Naive thymus-derived CD8-positive, alpha-beta T cell (primary cell): ENCODE results near the gene CDH20. TPM values are rescaled to one million over a fixed set of nuclear protein-coding genes. Genes with fewer than 3 reads are reported as not detected.

Experiments used
- ATAC-seq, 2 donors: fragments of 150-1000 bp; cut with Tn5 transposase in 1 of 2; sonication (Bioruptor Pico), chemical (Tn5 transposase) in 1 of 2; 1 replicate in 1 of 2; 2 replicates in 1 of 2; pipeline ENCODE4 v1.10.0; 2021; ENCODE audit warnings: mild to moderate bottlenecking in 2 of 2, moderate library complexity in 2 of 2
- POLR2A ChIA-PET: fragments of 350-600 bp; sonication (Branson Sonifier 250); formaldehyde crosslinking; loops from one replicate; lab custom pipeline; 2021; ENCODE audit warnings: antibody characterized with exemption; lab: Charles Lee
- DNase-seq, 10 donors: peaks; one replicate each; pipeline versions ENCODE4 v3.0.0 to v3.0.0-alpha.2; 2020 to 2022
- H3K27ac Mint-ChIP-seq, 10 donors: one replicate each; pipeline ENCODE4 v1.8.0; 2020 to 2022; ENCODE audit warnings: mild to moderate bottlenecking in 10 of 10, mixed read lengths in 10 of 10, moderate library complexity in 4 of 10, inconsistent platforms in 1 of 10
- H3K27me3 Mint-ChIP-seq, 5 donors: one replicate each; pipeline ENCODE4 v1.8.0; 2021 to 2022; ENCODE audit warnings: mixed read lengths in 5 of 5
- H3K36me3 Mint-ChIP-seq, 3 donors: one replicate each; pipeline ENCODE4 v1.8.0; 2020 to 2022; ENCODE audit warnings: mixed read lengths in 3 of 3, mild to moderate bottlenecking in 2 of 3, inconsistent platforms in 1 of 3
- H3K4me1 Mint-ChIP-seq, 4 donors: one replicate each; pipeline ENCODE4 v1.8.0; 2021 to 2022; ENCODE audit warnings: mixed read lengths in 4 of 4
- H3K4me3 Mint-ChIP-seq, 10 donors: one replicate each; pipeline ENCODE4 v1.8.0; 2020 to 2022; ENCODE audit warnings: mild to moderate bottlenecking in 10 of 10, mixed read lengths in 10 of 10, moderate library complexity in 6 of 10, inconsistent platforms in 1 of 10
- H3K9me3 Mint-ChIP-seq, 9 donors: one replicate each; pipeline ENCODE4 v1.8.0; 2020 to 2022; ENCODE audit warnings: mixed read lengths in 9 of 9, mild to moderate bottlenecking in 3 of 9, inconsistent platforms in 1 of 9, moderate library complexity in 1 of 9
- polyA plus RNA-seq, 3 donors: library from polyadenylated mRNA; unstranded; fragments of 300-500 nt; fragmentation: Illumina TruSeq; gene quantifications; one replicate each; pipeline ENCODE4 v1.2.3, GENCODE V29; 2021
- total RNA-seq, 8 experiments: library from RNA in 2 of 8; stranded (reverse) in 2 of 8; gene quantifications; one replicate each; pipeline ENCODE4 v1.2.3 and lab custom pipeline; 2021 to 2026

Gene CDH20
- total RNA-seq (under 1 TPM; 0.21 to 0.60 TPM), polyA plus RNA-seq (under 1 TPM in 1 of 3 donors, not detected in 2; 0.06 TPM), total RNA-seq (lab: John Stamatoyannopoulos, UW) (0.32 to 1.6 (median 0.84) reads per million in 6 experiments)

GRCh38 chr18:61333271-61333745 lies at the start of gene CDH20:
Gene CDH20, plus strand, starts transcription at chr18:61333430.
- Mint-ChIP-seq H3K4me3 (no peak within 1 kb of the TSS), H3K36me3 (peaks cover 0 to 10% (median 2%) of the 10 kb centered on the region in 3 donors), H3K9me3 (peaks cover 0 to 5% (median 0%) of the 10 kb centered on the region in 9 donors), H3K4me1 (no peaks in the 10 kb centered on the region), H3K27me3 (peaks cover 19 to 44% (median 29%) of the 10 kb centered on the region in 5 donors), H3K27ac (no peak within 1 kb of the TSS)
- POLR2A ChIA-PET: no interaction called here
- DNase-seq: no peak
- ATAC-seq: no peak

DNA sequence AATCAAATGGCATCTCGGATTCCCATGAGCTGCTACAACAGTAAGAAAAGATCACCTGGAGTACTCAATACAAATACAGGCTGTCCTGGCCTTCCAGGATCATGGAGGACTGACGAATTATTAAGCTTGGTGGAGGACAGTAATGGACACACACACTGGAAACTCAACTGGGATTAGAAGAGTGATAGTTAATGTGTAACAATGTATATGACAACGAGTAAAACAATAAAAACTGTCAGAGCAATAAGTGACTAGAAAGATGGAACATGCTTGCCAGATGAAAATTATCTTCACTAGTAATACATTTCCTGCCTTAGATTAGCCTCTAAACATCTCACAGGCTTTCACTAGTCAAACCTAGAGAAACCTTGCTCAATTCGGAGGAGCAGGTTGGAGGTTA lies 49.2 kb upstream of the CDH20 start:
- Mint-ChIP-seq H3K9me3 (peaks cover 4 to 34% (median 8%) of the 10 kb centered on the region in 9 donors), H3K4me1 (no peaks in the 10 kb centered on the region), H3K36me3 (no peaks in the 10 kb centered on the region), H3K27ac (no peak overlapping the region), H3K4me3 (no peak overlapping the region), H3K27me3 (peaks cover 0 to 4% (median 0%) of the 10 kb centered on the region in 5 donors)
- ATAC-seq (no peak), DNase-seq (no peak)
- POLR2A ChIA-PET: no interaction called here

- POLR2A ChIA-PET: no interaction called here
- peaks cover 0 to 24% (median 3%) of the 10 kb centered on the region in 9 donors for H3K9me3 Mint-ChIP-seq
- ATAC-seq (no peak), DNase-seq (no peak)
- H3K27me3 Mint-ChIP-seq: no peaks in the 10 kb centered on the region
- H3K27ac Mint-ChIP-seq: no peak overlapping the region
- no peaks in the 10 kb centered on the region for H3K4me1 Mint-ChIP-seq
- no peak overlapping the region for H3K4me3 Mint-ChIP-seq
- no peaks in the 10 kb centered on the region for H3K36me3 Mint-ChIP-seq
Observed at GRCh38 chr18:61285777-61286176, 47.5 kb upstream of the CDH20 start.

GRCh38 chr18:61286867-61287266 lies 46.4 kb upstream of the CDH20 start:
- no peaks in the 10 kb centered on the region for H3K36me3 Mint-ChIP-seq
- no peak overlapping the region for H3K4me3 Mint-ChIP-seq
- DNase-seq (no peak), ATAC-seq (no peak)
- no peaks in the 10 kb centered on the region for H3K4me1 Mint-ChIP-seq
- H3K27me3 Mint-ChIP-seq: no peaks in the 10 kb centered on the region
- H3K27ac Mint-ChIP-seq: no peak overlapping the region
- peaks cover 0 to 17% (median 0%) of the 10 kb centered on the region in 9 donors for H3K9me3 Mint-ChIP-seq
- POLR2A ChIA-PET: interaction anchor here (0.7 kb wide), 1 partner anchor 75 kb away, joined by 5 read pairs; no protein-coding TSS in a partner anchor

DNA sequence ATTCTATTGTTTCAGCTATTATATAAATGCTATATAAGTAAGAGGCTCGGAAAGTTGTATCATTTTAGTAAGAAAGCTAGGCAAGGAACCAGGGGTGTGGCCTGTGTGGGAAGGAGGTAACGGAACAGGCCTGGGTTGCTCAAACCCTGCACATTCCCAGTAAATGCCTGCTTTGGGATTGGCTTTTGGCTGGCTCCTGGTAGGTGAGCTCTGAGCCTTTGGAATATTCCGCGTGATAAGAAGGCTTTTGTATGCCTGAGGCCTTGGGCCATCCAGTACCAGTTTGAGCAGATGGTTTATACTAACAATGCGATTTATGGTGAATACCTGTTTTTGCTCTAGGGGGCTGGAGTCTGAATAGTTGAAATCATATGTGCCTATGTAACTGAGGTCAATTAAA lies 42.6 kb upstream of the CDH20 start:
- DNase-seq: no peak
- peaks cover 0 to 17% (median 0%) of the 10 kb centered on the region in 9 donors for H3K9me3 Mint-ChIP-seq
- H3K4me3 Mint-ChIP-seq: no peak overlapping the region
- no peaks in the 10 kb centered on the region for H3K4me1 Mint-ChIP-seq
- peaks cover 0 to 9% (median 0%) of the 10 kb centered on the region in 5 donors for H3K27me3 Mint-ChIP-seq
- H3K27ac Mint-ChIP-seq: no peak overlapping the region
- no peaks in the 10 kb centered on the region for H3K36me3 Mint-ChIP-seq
- ATAC-seq: no peak
- POLR2A ChIA-PET: no interaction called here

DNA sequence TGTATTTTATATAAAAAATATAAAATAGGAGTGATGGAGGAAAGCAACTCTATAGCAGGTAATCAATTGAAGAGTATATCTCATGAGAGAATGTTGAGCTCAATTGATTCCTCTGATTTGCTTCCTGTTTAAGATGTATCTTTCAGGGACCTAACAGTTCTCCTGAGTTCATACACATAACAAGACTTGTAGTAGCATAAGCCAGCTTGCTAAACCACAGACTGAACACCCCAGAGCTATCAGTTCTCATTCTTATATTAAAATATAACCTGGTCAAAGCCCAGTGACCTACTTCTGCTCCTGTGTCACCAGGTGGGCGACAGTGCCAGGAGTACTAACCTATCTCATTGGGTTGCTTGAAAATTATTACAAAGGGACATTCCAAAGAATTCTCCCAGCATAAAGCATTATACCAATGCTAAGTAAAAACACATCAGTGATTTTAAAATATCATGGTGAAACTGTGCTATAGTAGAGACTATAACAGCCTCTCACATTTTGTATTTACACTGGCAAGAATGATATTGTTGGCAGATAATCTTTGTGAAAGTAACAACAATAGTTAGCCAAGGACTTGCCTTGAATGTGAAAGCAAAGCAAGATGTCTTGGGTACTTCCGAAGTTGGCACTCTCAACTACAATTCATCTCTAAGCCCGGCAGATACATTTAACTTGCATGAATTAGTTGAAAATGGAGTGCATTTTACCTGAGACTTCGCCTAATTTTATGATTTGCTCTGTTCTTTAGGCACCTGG lies 40.8 kb upstream of the CDH20 start:
- POLR2A ChIA-PET: no interaction called here
- no peak overlapping the region for H3K27ac Mint-ChIP-seq
- ATAC-seq: no peak
- H3K36me3 Mint-ChIP-seq: no peaks in the 10 kb centered on the region
- no peak for DNase-seq
- no peaks in the 10 kb centered on the region for H3K4me1 Mint-ChIP-seq
- no peak overlapping the region for H3K4me3 Mint-ChIP-seq
- H3K9me3 Mint-ChIP-seq: peaks cover 0 to 17% (median 2%) of the 10 kb centered on the region in 9 donors
- H3K27me3 Mint-ChIP-seq: peaks cover 0 to 9% (median under 1%) of the 10 kb centered on the region in 5 donors

DNA sequence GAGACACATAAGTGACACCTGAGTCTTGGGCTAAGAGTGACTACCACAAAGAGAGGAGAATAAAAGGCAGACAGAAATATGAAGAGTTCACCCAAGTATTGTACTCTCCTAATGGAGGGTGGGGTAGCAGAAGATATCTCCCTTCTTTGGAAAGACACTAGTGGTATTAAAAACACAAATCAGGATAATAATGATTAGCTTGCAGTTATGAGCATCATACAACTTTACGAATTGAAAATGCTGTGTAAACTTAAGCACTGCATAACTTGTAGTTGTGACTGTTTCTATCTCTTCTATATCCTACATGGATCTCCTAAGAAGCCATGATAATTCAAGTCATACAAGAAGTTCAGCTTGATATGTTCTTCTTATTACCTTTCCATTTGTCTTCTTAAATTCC lies 38.1 kb upstream of the CDH20 start:
- Mint-ChIP-seq H3K27me3 (peaks cover 0 to 9% (median 1%) of the 10 kb centered on the region in 5 donors), H3K27ac (no peak overlapping the region), H3K9me3 (peaks cover 0 to 22% (median 2%) of the 10 kb centered on the region in 9 donors), H3K4me3 (no peak overlapping the region), H3K36me3 (no peaks in the 10 kb centered on the region), H3K4me1 (no peaks in the 10 kb centered on the region)
- ATAC-seq (no peak), DNase-seq (no peak)
- POLR2A ChIA-PET: no interaction called here

DNA sequence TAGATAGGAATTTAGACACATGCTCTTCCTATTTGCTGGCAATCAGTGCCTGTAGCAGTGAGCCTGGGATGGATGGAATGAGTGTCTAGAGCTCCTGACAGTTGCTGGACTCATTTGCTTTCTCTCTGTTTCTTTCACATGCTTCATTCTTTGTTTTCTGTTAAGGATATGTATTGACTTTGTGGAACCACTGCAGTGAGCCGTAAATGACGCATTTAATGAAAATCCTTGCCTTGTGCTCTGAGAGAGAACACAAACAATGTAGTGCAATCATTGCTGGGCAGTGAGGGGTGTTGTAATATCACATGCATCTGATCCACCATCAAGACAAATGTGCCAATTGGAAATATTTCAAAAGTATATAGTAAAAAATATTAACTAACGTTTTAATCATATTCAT lies 25.2 kb upstream of the CDH20 start:
- H3K9me3 Mint-ChIP-seq: no peaks in the 10 kb centered on the region
- H3K4me3 Mint-ChIP-seq: no peak overlapping the region
- ATAC-seq (no peak), DNase-seq (no peak)
- no peaks in the 10 kb centered on the region for H3K36me3 Mint-ChIP-seq
- POLR2A ChIA-PET: no interaction called here
- H3K27ac Mint-ChIP-seq: no peak overlapping the region
- H3K27me3 Mint-ChIP-seq: no peaks in the 10 kb centered on the region
- H3K4me1 Mint-ChIP-seq: no peaks in the 10 kb centered on the region

GRCh38 chr18:61308795-61309393 lies 24.3 kb upstream of the CDH20 start:
- DNase-seq (no peak), ATAC-seq (no peak)
- no peaks in the 10 kb centered on the region for H3K36me3 Mint-ChIP-seq
- H3K9me3 Mint-ChIP-seq: no peaks in the 10 kb centered on the region
- H3K27me3 Mint-ChIP-seq: no peaks in the 10 kb centered on the region
- H3K4me3 Mint-ChIP-seq: no peak overlapping the region
- no peak overlapping the region for H3K27ac Mint-ChIP-seq
- POLR2A ChIA-PET: no interaction called here
- no peaks in the 10 kb centered on the region for H3K4me1 Mint-ChIP-seq

DNA sequence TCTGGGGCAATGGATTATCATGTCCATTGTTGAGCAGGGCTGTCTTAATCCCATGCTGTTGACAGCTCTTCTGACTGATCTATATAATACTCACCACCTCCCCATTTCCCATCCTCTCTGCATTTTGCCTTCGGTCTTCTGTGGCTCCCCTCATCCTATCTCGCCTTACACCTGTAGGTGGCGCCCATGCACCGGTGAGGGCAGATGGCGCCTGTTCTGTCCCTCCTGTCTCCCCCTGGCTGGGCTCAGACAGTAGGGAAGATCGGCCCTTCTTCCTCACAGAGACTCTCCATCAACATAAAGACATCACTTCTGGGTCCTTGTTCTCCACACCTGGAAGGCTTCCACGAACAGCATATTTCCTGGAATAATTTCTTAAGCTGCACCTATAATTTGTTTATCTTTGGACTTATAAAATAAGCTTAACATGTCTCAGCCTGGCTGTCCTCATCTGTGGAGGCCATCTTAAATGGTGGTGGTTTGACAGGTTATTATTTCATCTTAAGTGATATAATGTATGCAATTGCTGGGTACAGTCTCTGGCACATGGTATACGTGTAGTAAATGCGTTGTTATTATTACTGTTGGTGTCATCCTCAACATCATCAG lies 10.9 kb upstream of the CDH20 start:
- DNase-seq (no peak), ATAC-seq (no peak)
- no peak overlapping the region for H3K4me3 Mint-ChIP-seq
- no peak overlapping the region for H3K27ac Mint-ChIP-seq
- POLR2A ChIA-PET: no interaction called here
- peaks cover 0 to 15% (median 0%) of the 10 kb centered on the region in 3 donors for H3K36me3 Mint-ChIP-seq
- H3K27me3 Mint-ChIP-seq: peaks cover 1 to 22% (median 8%) of the 10 kb centered on the region in 5 donors
- peaks cover 4 to 23% (median 6%) of the 10 kb centered on the region in 9 donors for H3K9me3 Mint-ChIP-seq
- H3K4me1 Mint-ChIP-seq: peaks cover 0 to 1% (median 0%) of the 10 kb centered on the region in 4 donors

DNA sequence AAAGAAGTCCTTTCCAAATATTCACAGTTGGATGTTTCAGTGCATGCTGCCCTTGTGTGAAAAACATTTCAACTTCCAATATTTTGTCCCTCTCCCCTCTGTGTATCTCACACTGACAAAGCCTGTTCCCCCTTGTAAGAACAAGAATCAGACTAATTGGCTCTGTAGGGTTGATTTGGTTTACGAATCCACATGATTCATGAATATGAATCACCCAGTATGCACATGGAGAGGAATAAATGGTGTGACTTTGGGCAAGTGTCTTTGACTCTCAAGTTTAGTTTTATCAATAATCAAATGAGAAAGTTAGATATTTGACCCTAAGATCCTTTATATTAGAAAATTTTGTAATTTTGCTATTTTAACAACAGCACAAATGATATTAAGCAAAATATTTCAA lies 9.3 kb upstream of the CDH20 start:
- H3K4me1 Mint-ChIP-seq: peaks cover 0 to 2% (median 0%) of the 10 kb centered on the region in 4 donors
- H3K9me3 Mint-ChIP-seq: peaks cover 0 to 29% (median 5%) of the 10 kb centered on the region in 9 donors
- H3K27me3 Mint-ChIP-seq: peaks cover 2 to 28% (median 10%) of the 10 kb centered on the region in 5 donors
- no peak for DNase-seq
- no peak overlapping the region for H3K4me3 Mint-ChIP-seq
- H3K36me3 Mint-ChIP-seq: peaks cover 0 to 7% (median 0%) of the 10 kb centered on the region in 3 donors
- POLR2A ChIA-PET: no interaction called here
- H3K27ac Mint-ChIP-seq: no peak overlapping the region
- ATAC-seq: no peak

DNA sequence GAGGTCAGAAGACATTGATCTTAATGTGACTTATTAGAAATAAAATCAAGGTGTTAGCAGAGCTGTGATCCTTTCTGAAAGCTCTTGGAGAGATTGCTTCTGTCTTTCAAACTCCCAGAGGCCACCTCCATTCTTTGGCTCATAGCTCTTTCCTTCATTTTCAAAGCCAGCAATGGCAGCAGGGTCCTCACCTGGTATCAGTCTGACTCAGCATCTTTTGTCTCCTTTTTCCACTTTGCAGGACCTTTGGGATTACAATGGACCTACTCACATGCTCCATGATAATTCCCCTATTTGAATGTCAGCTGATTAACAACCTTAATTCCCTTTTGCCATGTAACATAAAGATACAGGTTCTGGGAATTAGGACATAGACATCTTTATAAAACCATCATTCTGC lies 6.8 kb upstream of the CDH20 start:
- ATAC-seq (no peak), DNase-seq (no peak)
- Mint-ChIP-seq H3K9me3 (peaks cover 0 to 12% (median 0%) of the 10 kb centered on the region in 9 donors), H3K27me3 (peaks cover 3 to 13% (median 9%) of the 10 kb centered on the region in 5 donors), H3K27ac (no peak overlapping the region), H3K4me1 (peaks cover 0 to 2% (median 0%) of the 10 kb centered on the region in 4 donors), H3K36me3 (no peaks in the 10 kb centered on the region), H3K4me3 (no peak overlapping the region)
- POLR2A ChIA-PET: no interaction called here

- ATAC-seq (no peak), DNase-seq (no peak)
- POLR2A ChIA-PET: no interaction called here
- Mint-ChIP-seq H3K9me3 (peaks cover 0 to 12% (median 0%) of the 10 kb centered on the region in 9 donors), H3K4me3 (no peak overlapping the region), H3K36me3 (peaks cover 0 to 2% (median 1%) of the 10 kb centered on the region in 3 donors), H3K27ac (no peak overlapping the region), H3K27me3 (peaks cover 16 to 25% (median 18%) of the 10 kb centered on the region in 5 donors), H3K4me1 (peaks cover 0 to 2% (median 0%) of the 10 kb centered on the region in 4 donors)
Observed at GRCh38 chr18:61329398-61329797, 3.8 kb upstream of the CDH20 start.
